ENCODE data around the gene SLC2A6.

SLC2A6 gene, protein sequence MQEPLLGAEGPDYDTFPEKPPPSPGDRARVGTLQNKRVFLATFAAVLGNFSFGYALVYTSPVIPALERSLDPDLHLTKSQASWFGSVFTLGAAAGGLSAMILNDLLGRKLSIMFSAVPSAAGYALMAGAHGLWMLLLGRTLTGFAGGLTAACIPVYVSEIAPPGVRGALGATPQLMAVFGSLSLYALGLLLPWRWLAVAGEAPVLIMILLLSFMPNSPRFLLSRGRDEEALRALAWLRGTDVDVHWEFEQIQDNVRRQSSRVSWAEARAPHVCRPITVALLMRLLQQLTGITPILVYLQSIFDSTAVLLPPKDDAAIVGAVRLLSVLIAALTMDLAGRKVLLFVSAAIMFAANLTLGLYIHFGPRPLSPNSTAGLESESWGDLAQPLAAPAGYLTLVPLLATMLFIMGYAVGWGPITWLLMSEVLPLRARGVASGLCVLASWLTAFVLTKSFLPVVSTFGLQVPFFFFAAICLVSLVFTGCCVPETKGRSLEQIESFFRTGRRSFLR

GRCh38 chr9:133478851-133479711 is at the start of gene SLC2A6:
Gene SLC2A6 (minus strand): TSS chr9:133479099. CDS start chr9:133479059, 40 bp downstream.
- no peaks in the 10 kb centered on the region for H3K9me3 Mint-ChIP-seq
- peaks cover 23% of the 10 kb centered on the region for H3K27me3 Mint-ChIP-seq (ENCODE audit: low read depth)
- no peak within 1 kb of the TSS for H3K27ac Mint-ChIP-seq
- H3K4me3 Mint-ChIP-seq, result peak within 1 kb of the TSS; percentile 51 to 82 (median 70)
- no peaks in the 10 kb centered on the region for H3K4me1 Mint-ChIP-seq
- no peaks in the 10 kb centered on the region for H3K36me3 Mint-ChIP-seq (ENCODE audit: low read depth)
- TF ChIP-seq, protein P1, sequence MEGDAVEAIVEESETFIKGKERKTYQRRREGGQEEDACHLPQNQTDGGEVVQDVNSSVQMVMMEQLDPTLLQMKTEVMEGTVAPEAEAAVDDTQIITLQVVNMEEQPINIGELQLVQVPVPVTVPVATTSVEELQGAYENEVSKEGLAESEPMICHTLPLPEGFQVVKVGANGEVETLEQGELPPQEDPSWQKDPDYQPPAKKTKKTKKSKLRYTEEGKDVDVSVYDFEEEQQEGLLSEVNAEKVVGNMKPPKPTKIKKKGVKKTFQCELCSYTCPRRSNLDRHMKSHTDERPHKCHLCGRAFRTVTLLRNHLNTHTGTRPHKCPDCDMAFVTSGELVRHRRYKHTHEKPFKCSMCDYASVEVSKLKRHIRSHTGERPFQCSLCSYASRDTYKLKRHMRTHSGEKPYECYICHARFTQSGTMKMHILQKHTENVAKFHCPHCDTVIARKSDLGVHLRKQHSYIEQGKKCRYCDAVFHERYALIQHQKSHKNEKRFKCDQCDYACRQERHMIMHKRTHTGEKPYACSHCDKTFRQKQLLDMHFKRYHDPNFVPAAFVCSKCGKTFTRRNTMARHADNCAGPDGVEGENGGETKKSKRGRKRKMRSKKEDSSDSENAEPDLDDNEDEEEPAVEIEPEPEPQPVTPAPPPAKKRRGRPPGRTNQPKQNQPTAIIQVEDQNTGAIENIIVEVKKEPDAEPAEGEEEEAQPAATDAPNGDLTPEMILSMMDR (IDR thresholded peaks at IDR 0.05; ENCODE audit: unreplicated experiment in 3 of 3), result no peak

DNA sequence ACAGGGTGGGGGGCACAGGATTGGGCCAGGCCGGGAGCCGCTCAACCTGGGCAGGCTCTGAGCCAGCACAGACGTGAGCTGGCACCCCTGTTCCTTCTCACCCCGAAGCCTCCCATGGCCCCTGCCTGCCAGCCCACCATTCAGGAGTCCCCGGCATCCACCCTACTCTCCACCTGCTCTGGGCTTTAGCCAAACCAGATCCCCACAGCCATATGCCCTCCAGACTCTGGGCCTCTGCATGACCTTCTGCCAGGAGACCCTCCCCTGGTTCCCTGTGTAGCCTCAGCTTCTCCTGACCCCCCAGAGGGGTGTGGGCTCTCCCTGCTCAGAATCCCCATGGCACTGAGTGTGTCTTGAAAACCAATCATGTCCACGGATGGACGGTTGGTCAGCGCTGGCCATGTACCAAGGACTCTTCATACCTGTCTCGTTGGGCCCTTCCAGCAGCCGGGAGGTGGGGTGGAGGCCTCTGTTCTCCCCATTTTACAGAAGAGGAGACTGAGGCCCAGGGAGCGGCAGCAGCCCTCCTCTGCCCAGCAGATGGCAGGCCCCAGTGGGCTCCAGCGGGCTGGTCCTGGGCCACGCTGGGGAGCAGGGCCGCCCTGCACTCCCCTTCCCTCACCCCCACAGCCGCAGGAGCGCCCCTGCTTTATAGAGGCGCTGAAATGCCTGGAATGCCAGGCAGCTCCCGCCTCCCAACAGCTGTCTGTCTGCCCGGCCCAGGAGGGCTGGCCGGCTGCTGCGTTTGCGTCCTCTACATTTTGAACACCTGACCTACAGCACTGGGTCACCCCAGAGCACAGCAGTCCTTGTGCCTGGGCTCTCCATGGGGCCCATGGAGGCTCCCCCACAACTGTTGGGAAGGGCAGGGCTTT is 49.3 kb upstream of the SLC2A6 start:
- Mint-ChIP-seq H3K36me3 (ENCODE audit: low read depth) (no peaks in the 10 kb centered on the region), H3K9me3 (no peaks in the 10 kb centered on the region), H3K27me3 (ENCODE audit: low read depth) (peaks cover 20% of the 10 kb centered on the region), H3K27ac (peak overlapping the region; percentile 97 to 99 (median 98)), H3K4me3 (peak overlapping the region; percentile 54 to 89 (median 67)), H3K4me1 (peaks cover 83% of the 10 kb centered on the region)
- TF ChIP-seq, protein P1 (IDR thresholded peaks at IDR 0.05; ENCODE audit: unreplicated experiment in 3 of 3), result no peak

GRCh38 chr9:133527444-133527920 is 48.6 kb upstream of the SLC2A6 start:
- Mint-ChIP-seq H3K36me3 (ENCODE audit: low read depth) (no peaks in the 10 kb centered on the region), H3K4me3 (peak overlapping the region; percentile 54 to 89 (median 67)), H3K9me3 (no peaks in the 10 kb centered on the region), H3K27ac (peak overlapping the region; percentile 97 to 99 (median 98)), H3K27me3 (ENCODE audit: low read depth) (peaks cover 16% of the 10 kb centered on the region), H3K4me1 (peaks cover 81% of the 10 kb centered on the region)
- TF ChIP-seq, protein P1 (IDR thresholded peaks at IDR 0.05; ENCODE audit: unreplicated experiment in 3 of 3), result no peak

DNA sequence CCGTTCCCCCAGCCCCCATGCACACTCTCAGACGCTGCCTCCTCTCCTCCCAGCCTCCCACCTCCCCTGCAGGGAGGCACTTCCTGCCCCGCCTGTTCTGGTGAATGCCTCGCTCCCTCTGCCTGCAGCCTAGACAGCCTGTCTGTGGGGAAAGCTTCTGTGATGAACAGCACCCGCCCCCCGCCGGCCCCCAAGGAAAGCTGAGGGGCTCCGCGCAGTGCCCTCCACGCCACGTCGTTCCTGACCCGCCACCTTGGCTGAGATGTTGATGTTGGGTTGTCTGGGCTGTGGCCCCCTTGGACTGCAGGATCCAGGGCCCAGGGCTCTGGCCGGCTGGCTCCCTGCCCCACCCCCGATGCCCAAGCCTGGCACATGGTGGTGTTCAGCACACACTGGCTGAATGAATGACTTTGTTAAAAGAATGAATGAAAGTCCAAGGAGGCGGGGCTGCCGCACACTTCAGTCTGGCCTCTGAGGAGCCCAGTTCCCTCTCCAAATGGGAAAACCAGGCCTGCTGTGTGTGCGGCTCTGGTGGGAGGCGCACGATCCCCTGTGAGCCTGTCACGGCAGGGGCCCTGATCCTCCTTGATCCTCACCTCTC is 47.9 kb upstream of the SLC2A6 start:
- TF ChIP-seq, protein P1 (IDR thresholded peaks at IDR 0.05; ENCODE audit: unreplicated experiment in 3 of 3), result no peak
- H3K4me3 Mint-ChIP-seq, result peak overlapping the region; percentile 64 to 89 (median 67)
- H3K4me1 Mint-ChIP-seq, result peaks cover 80% of the 10 kb centered on the region
- H3K9me3 Mint-ChIP-seq, result no peaks in the 10 kb centered on the region
- no peaks in the 10 kb centered on the region for H3K36me3 Mint-ChIP-seq (ENCODE audit: low read depth)
- H3K27me3 Mint-ChIP-seq (ENCODE audit: low read depth), result peaks cover 14% of the 10 kb centered on the region
- peak overlapping the region; percentile 97 to 99 (median 98) for H3K27ac Mint-ChIP-seq

DNA sequence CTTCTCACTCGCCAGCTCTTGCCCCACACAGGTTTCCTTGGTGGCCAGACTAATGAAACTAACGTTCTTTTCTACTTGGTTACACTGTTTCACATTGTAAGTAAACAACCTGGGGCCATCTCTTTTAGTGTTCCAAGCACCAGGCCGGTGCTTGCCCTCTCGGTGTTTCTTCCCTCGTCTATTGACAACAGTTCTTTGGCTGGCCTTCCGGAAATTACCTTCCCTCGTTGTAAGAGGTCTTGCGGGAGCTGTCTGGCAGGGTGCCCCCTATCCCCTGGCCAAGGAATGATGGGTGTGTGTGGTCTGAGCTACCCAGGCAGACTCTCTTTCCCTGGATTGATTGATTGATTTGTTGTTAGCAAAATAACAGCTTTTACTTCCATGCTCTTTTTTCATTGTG is 46.8 kb upstream of the SLC2A6 start:
- peaks cover 8% of the 10 kb centered on the region for H3K27me3 Mint-ChIP-seq (ENCODE audit: low read depth)
- TF ChIP-seq, protein P1 (IDR thresholded peaks at IDR 0.05; ENCODE audit: unreplicated experiment in 3 of 3), result no peak
- H3K36me3 Mint-ChIP-seq (ENCODE audit: low read depth), result no peaks in the 10 kb centered on the region
- H3K4me1 Mint-ChIP-seq, result peaks cover 82% of the 10 kb centered on the region
- H3K27ac Mint-ChIP-seq, result peak overlapping the region; percentile 97 to 99 (median 98)
- peak overlapping the region; percentile 18 to 89 (median 67) for H3K4me3 Mint-ChIP-seq
- H3K9me3 Mint-ChIP-seq, result no peaks in the 10 kb centered on the region
